ENCODE measurements around the gene MRPL51.
"Not testable (repeated sequence)": the region's sequence is repeated elsewhere in the genome, so short reads cannot be mapped to it uniquely, and the experiment has no call there.

GRCh38 chr12:6475233-6475975, 17.7 kb downstream of the MRPL51 start:
- TF ChIP-seq POLR2AphosphoS5 (IDR thresholded peaks at IDR 0.05; ENCODE audit: low read depth); CTCF (conservative IDR thresholded peaks at IDR 0.05; ENCODE audit: low read depth in 2 of 2); EZH2 (IDR thresholded peaks at IDR 0.05; ENCODE audit: low read depth, unreplicated experiment); NANOG (IDR thresholded peaks at IDR 0.05; ENCODE audit: borderline replicate concordance); JUNB (IDR thresholded peaks at IDR 0.05; ENCODE audit: unreplicated experiment); ZNF462 (CRISPR knock-in tag; IDR thresholded peaks at IDR 0.05); REST (IDR thresholded peaks at IDR 0.05; ENCODE audit: unreplicated experiment); STAT1 (IDR thresholded peaks at IDR 0.05; ENCODE audit: unreplicated experiment); ZNF114 (CRISPR knock-in tag; IDR thresholded peaks at IDR 0.05); CREB1 (CRISPR knock-in tag; IDR thresholded peaks at IDR 0.05; ENCODE audit: low read depth): not testable (repeated sequence)
